Right atrium auricular region (tissue), 2 donors: ENCODE results near the gene CLEC16A. TPM values are rescaled to one million over a fixed set of nuclear protein-coding genes. Genes with fewer than 3 reads are reported as not detected.

ENCODE experiments used
- DNase-seq: peaks from one replicate; pipeline ENCODE4 v3.0.0-alpha.2; 2019; ENCODE audit warnings: low spot score
- H3K27ac ChIP-seq, 2 donors: fragments of 200-600 bp; sonication (generic); 1 replicate in 1 of 2; 2 replicates in 1 of 2; pipeline ENCODE4 v1.5.1; 2016 to 2019
- H3K27me3 ChIP-seq, 2 donors: fragments of 200-600 bp; sonication (generic); one replicate each; pipeline versions ENCODE4 v1.5.1 to v1.6.0; 2017 to 2019
- H3K36me3 ChIP-seq: fragments of 200-600 bp; sonication (generic); one replicate; pipeline ENCODE4 v1.5.1; 2016
- H3K4me1 ChIP-seq, 2 donors: fragments of 200-600 bp; sonication (generic); one replicate each; pipeline versions ENCODE4 v1.5.1 to v1.6.0; 2017 to 2019
- H3K4me3 ChIP-seq, 2 donors: fragments of 200-600 bp; sonication (generic); 1 replicate in 1 of 2; 2 replicates in 1 of 2; pipeline ENCODE4 v1.5.1; 2017 to 2019; ENCODE audit warnings: mild to moderate bottlenecking in 1 of 2, moderate library complexity in 1 of 2
- H3K9me3 ChIP-seq, 2 donors: fragments of 200-600 bp; sonication (generic); one replicate each; pipeline ENCODE4 v1.5.1; 2019
- total RNA-seq, 2 donors: library from RNA; depleted of rRNA; stranded (reverse); fragments of >200 nt; gene quantifications; one replicate each; pipeline ENCODE4 v1.1.0, GENCODE V29; 2016
- TF ChIP-seq, protein P1 (sequence below), 2 donors: fragments of 200-600 bp; sonication (generic); IDR thresholded peaks; one replicate each; pipeline ENCODE4 v1.5.1; 2019; ENCODE audit warnings: antibody characterized with exemption in 2 of 2

Gene CLEC16A
- total RNA-seq, 2 donors from 2014 or later, result 24.1 to 49.0 TPM

DNA sequence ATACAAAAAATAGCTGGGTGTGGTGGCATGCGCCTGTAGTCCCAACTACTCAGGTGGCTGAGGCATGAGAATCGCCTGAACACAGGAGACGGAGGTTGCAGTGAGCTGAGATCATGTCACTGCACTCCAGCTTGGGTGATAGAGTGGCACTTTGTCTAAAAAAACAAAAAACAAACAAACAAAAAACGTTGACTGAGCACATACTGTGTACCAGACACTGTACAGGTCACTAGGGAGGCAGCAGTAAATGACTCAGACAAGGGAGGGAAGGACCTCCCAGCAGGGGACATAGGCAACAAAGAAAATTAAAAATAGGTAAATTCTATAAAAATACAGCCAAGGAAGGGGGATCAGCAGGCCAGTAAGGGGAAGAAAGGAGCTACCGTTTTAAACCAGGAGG, 247.3 kb downstream of the CLEC16A start:
- Histone ChIP-seq H3K27me3 (no peaks in the 10 kb centered on the region), H3K36me3 (no peaks in the 10 kb centered on the region), H3K4me3 (no peak overlapping the region), H3K4me1 (no peaks in the 10 kb centered on the region), H3K27ac (no peak overlapping the region), H3K9me3 (no peaks in the 10 kb centered on the region)
- DNase-seq, result no peak
- TF ChIP-seq, protein P1, sequence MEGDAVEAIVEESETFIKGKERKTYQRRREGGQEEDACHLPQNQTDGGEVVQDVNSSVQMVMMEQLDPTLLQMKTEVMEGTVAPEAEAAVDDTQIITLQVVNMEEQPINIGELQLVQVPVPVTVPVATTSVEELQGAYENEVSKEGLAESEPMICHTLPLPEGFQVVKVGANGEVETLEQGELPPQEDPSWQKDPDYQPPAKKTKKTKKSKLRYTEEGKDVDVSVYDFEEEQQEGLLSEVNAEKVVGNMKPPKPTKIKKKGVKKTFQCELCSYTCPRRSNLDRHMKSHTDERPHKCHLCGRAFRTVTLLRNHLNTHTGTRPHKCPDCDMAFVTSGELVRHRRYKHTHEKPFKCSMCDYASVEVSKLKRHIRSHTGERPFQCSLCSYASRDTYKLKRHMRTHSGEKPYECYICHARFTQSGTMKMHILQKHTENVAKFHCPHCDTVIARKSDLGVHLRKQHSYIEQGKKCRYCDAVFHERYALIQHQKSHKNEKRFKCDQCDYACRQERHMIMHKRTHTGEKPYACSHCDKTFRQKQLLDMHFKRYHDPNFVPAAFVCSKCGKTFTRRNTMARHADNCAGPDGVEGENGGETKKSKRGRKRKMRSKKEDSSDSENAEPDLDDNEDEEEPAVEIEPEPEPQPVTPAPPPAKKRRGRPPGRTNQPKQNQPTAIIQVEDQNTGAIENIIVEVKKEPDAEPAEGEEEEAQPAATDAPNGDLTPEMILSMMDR (IDR thresholded peaks at IDR 0.05), result no peak

DNA sequence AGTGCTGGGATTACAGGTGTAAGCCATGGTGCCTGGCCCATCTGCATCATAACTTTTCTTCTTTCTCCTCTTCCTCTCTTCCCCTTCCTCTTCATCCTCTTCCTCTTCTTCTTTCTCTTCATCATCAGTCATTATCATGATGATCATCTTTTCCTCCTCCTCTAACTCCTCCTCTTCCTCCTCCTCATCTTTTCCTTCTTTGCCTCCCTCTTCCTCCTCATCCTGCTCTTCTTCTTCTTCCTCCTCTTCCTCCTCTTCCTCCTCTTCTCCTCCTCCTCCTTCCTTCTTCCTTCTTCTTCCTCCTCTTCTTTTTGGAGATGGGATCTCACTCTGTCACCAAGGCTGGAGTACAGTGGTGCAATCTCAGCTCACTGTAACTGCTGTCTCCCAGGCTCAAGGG, 249.1 kb downstream of the CLEC16A start:
- no peak overlapping the region for H3K27ac ChIP-seq
- H3K27me3 ChIP-seq, result no peaks in the 10 kb centered on the region
- DNase-seq, result no peak
- no peaks in the 10 kb centered on the region for H3K4me1 ChIP-seq
- TF ChIP-seq, protein P1 (IDR thresholded peaks at IDR 0.05), result no peak
- no peaks in the 10 kb centered on the region for H3K9me3 ChIP-seq
- no peak overlapping the region for H3K4me3 ChIP-seq
- H3K36me3 ChIP-seq, result no peaks in the 10 kb centered on the region

DNA sequence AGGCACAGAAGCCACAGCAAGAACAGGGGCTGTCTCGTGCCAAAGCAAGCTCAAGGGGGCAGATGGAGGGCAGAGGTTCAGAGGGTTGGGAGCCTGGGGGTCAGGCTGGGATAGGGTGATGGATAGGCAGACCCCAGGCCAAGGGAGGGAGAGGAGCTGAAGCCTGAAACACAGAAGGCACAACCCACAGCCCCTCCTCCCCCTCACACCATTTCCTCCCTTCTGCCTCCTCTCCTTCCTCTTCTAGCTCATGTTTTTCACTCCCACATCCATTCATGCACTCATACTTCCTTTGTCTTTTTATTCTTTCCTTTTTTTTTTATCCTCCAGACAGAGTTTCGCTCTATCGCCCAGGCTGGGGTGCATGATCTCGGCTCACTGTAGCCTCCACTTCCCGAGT, 250.5 kb downstream of the CLEC16A start:
- H3K27me3 ChIP-seq, result no peaks in the 10 kb centered on the region
- no peak for DNase-seq
- H3K36me3 ChIP-seq, result no peaks in the 10 kb centered on the region
- no peaks in the 10 kb centered on the region for H3K9me3 ChIP-seq
- H3K4me1 ChIP-seq, result no peaks in the 10 kb centered on the region
- TF ChIP-seq, protein P1 (IDR thresholded peaks at IDR 0.05), result no peak
- H3K27ac ChIP-seq, result no peak overlapping the region
- H3K4me3 ChIP-seq, result no peak overlapping the region

DNA sequence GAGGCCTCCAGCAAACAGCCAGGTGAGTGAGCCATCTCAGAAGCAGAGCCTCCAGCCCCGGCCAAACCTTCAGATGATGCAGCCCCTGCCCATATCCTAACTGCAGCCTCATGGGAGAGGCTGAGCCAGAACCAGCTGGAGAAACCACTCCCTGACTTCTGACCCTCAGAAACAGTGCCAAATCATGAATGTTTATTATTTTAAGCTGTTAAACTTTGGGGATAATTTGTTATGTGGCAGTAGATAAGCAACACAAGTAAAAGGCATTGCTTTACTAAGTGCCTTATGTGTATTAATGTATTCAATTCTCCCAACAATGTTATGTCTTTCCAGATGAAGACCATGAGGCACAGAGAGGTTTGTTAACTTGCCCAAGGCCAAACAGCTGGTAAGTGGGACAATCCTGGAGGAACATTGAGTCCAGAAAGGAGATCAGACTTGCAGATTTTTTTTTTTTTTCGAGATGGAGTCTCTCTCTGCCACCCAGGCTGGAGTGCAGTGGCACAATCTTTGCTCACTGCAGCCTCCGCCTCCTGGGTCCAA, 252.0 kb downstream of the CLEC16A start:
- no peaks in the 10 kb centered on the region for H3K9me3 ChIP-seq
- no peaks in the 10 kb centered on the region for H3K4me1 ChIP-seq
- TF ChIP-seq, protein P1 (IDR thresholded peaks at IDR 0.05), result no peak
- no peaks in the 10 kb centered on the region for H3K27me3 ChIP-seq
- H3K36me3 ChIP-seq, result no peaks in the 10 kb centered on the region
- no peak overlapping the region for H3K4me3 ChIP-seq
- H3K27ac ChIP-seq, result no peak overlapping the region
- DNase-seq, result no peak

DNA sequence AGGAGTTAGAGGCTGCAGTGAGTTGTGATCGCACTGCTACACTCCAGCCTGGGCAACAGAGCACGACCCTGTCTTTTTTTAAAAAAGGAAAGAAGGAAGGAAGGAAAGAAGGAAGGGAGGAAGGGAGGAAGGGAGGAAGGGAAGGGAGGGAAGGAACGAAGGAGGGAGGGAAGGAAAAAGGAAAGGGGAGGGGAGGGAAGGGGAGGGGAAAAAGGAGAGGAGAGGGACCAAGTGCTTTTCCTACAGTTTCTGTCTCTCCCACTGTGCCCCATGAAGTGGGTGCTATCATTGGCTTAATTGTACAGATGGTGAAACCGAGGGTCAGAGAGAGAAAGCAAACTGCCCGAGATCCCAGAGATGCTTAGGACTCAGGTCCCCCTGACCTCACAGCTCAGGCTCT, 254.0 kb downstream of the CLEC16A start:
- TF ChIP-seq, protein P1 (IDR thresholded peaks at IDR 0.05), result no peak
- Histone ChIP-seq H3K36me3 (no peaks in the 10 kb centered on the region), H3K4me3 (no peak overlapping the region), H3K27ac (no peak overlapping the region), H3K9me3 (no peaks in the 10 kb centered on the region), H3K4me1 (no peaks in the 10 kb centered on the region), H3K27me3 (no peaks in the 10 kb centered on the region)
- no peak for DNase-seq

DNA sequence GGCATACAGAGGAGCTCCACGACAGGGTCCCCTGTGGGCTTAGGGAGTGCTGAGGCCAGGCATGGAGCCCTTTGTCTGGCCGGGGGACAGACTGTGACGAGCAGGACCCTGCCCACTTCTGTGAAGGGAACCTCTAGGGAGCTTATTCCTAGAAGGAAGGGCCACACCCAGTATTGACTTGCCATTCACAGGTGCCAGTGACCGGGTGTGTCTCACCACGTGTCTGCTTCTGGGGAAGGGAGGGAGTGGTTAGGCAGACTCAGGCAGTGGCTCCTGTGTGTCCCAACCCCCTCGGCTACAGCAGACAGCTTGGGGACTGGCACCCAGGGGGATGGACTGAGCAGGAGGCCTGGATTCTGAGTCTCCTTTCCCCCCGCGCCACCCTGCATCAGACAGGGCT, 254.5 kb downstream of the CLEC16A start:
- TF ChIP-seq, protein P1 (IDR thresholded peaks at IDR 0.05), result no peak
- Histone ChIP-seq H3K27me3 (no peaks in the 10 kb centered on the region), H3K27ac (no peak overlapping the region), H3K36me3 (no peaks in the 10 kb centered on the region), H3K4me3 (no peak overlapping the region), H3K9me3 (no peaks in the 10 kb centered on the region), H3K4me1 (no peaks in the 10 kb centered on the region)
- DNase-seq, result no peak
